Activated naive CD4-positive, alpha-beta T cell treated with anti-CD3 and anti-CD28 coated beads, Interleukin-2, amount 10 ng/mL, durations not matched to agents 7 days and 5 days (primary cell): ENCODE data around the gene STEAP3.

ENCODE experiments used
- CTCF ChIA-PET: fragments of 350-600 bp; sonication (Branson Sonifier 250); formaldehyde crosslinking; loops from one replicate; lab custom pipeline; 2021; ENCODE audit warnings: antibody characterized with exemption; lab: Charles Lee
- DNase-seq: peaks from one replicate; pipeline ENCODE4 v3.0.0-alpha.2; 2020
- H3K27ac Mint-ChIP-seq: one replicate; pipeline ENCODE4 v1.8.0; 2021; ENCODE audit warnings: mild to moderate bottlenecking, moderate library complexity, mixed read lengths
- H3K27me3 Mint-ChIP-seq: one replicate; pipeline ENCODE4 v1.8.0; 2021; ENCODE audit warnings: mild to moderate bottlenecking, mixed read lengths
- H3K36me3 Mint-ChIP-seq: one replicate; pipeline ENCODE4 v1.8.0; 2021; ENCODE audit warnings: mixed read lengths
- H3K4me1 Mint-ChIP-seq: one replicate; pipeline ENCODE4 v1.8.0; 2021; ENCODE audit warnings: mixed read lengths
- H3K4me3 Mint-ChIP-seq: one replicate; pipeline ENCODE4 v1.8.0; 2021; ENCODE audit warnings: mild to moderate bottlenecking, moderate library complexity, mixed read lengths
- H3K9me3 Mint-ChIP-seq: one replicate; pipeline ENCODE4 v1.8.0; 2021; ENCODE audit warnings: mixed read lengths

STEAP3 gene

DNA sequence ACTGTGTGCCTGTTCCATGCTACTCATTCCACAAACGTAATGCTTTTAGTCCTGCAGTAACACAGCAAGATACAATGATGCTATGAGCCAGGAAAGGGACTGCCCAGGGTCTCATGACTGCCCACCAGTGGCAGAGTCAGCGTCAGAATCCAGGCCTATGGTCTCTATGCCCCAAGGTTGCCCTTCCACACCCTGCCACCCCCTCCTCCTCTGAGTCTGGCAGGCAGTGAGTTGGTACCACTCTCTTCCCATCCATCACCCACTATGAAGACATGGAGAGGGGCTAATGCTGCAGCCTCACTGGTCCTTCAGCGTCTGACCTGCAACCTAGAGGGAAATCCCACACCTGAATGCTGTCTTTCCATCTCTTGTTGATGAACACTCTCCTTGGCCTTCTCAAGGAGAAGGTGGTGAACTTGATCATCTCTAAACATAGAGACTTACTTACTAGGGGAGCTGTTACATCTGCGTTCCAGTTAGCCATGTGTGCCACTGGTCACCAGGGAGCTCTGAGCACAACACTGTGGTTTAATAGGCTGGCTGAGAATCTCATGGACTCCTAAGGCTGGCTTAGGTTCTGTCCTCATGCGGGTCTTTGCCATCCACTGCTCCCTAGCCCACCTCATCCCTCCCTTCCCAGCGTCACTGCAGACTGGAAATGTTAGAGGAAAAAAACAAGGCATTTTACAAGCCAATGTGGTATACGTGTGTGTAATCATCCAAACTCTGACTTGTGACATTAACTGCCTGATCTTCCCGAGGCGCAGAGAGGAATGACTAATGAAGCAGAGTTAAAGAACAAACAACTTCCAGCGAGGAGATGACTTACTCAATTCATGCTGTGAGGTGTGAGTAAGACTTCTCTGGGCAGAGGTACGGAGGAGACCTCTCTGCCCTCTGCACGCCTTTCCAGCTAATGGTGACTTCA, 28.8 kb downstream of the STEAP3 start:
- no peak for DNase-seq
- H3K36me3 Mint-ChIP-seq, result no peaks in the 10 kb centered on the region
- CTCF ChIA-PET, result no interaction called here
- H3K27me3 Mint-ChIP-seq, result peaks cover 8% of the 10 kb centered on the region
- no peak overlapping the region for H3K27ac Mint-ChIP-seq
- H3K9me3 Mint-ChIP-seq, result no peaks in the 10 kb centered on the region
- no peak overlapping the region for H3K4me3 Mint-ChIP-seq
- H3K4me1 Mint-ChIP-seq, result no peaks in the 10 kb centered on the region

DNA sequence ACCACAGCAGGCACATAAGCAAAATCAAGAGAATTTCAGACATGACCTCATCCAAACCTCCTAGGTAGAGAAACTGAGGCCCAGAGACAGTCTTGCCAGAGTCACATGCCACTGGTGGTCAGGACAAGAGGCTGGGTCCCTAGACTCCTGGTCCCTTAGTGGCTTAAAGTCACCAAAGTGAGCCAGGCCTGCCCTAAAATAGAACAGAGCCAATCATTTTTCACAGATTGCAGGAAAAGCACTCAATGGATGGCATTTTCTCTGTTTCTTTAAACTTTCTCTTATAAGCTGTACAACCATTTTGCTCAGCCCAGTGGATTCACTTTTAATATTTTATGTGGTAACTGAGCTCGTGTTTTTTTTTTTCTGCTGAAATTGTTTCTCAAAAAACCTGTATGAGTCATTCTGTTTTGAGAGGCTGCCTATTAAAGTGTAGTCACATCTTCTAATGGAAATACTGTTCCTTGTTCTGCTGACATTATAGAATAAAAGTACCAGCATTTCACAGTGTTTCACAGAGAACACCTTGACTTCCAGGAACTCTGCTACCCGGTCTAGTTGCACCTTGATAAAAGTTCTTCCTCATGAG, 29.6 kb downstream of the STEAP3 start:
- no peak overlapping the region for H3K4me3 Mint-ChIP-seq
- peaks cover 8% of the 10 kb centered on the region for H3K27me3 Mint-ChIP-seq
- no peaks in the 10 kb centered on the region for H3K4me1 Mint-ChIP-seq
- DNase-seq, result no peak
- H3K9me3 Mint-ChIP-seq, result no peaks in the 10 kb centered on the region
- H3K36me3 Mint-ChIP-seq, result no peaks in the 10 kb centered on the region
- CTCF ChIA-PET, result no interaction called here
- no peak overlapping the region for H3K27ac Mint-ChIP-seq

DNA sequence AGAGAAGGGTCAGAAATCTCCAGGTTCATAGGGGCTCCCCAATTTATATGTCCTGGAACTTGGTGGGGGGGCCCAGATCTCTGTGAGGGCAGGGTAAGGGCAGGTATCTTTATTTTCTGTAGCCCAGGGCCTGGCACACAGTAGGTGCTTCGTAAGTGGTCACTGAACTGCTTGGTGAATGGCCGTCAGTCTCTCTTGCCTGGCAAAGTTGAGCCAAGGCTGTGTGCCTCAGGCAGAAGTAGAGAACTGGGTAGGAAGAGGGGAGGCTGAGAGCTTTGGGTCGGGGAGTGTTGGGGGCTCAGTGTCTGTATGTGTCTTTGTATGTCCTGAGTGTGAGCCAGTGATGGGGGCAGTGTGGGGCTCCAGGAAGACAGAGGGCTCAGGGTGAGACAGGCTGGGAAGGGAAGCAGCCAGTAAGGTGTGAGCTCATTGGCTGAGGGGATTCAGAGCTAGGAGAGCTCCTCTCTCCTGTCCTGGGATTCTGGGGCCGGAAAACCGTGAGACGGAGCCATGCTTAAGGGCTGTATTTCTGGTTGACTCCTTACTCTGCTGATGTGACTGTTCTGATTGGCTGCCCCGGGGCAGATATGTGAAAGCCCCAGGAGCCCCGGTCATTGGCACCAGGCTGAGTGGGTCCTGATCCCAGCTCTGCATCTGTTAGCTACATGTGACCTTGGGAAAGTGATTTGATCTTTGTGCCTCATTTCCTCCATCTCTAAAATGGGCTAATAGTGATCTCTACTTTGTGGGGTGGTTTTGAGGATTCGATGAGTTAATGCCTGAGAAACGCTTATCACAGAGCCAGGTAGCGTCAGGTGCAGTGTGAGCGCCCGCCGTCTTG, 30.3 kb downstream of the STEAP3 start:
- CTCF ChIA-PET, result interaction anchor here (2.8 kb wide), 1 partner anchor 13 kb away, joined by 6 read pairs; no protein-coding TSS in a partner anchor
- Mint-ChIP-seq H3K36me3 (no peaks in the 10 kb centered on the region), H3K27me3 (peaks cover 8% of the 10 kb centered on the region), H3K27ac (no peak overlapping the region), H3K4me1 (no peaks in the 10 kb centered on the region), H3K4me3 (no peak overlapping the region), H3K9me3 (no peaks in the 10 kb centered on the region)
- no peak for DNase-seq

DNA sequence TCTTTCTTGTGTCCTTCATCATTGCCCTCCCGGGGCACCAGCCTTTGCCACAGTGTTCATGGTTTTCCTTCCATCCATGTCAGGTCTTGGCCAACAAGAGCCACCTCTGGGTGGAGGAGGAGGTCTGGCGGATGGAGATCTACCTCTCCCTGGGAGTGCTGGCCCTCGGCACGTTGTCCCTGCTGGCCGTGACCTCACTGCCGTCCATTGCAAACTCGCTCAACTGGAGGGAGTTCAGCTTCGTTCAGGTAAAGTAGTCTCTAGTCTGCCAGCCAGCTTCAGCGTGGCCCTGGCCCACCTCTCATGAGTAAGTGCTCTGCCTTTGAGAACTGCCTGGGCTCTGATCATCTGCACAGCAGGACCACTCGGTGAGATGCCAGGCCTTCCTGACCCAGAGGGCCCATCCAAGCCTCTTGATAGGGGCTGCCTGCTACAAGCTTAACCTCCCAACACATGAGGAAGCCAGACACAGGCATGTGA, 31.0 kb downstream of the STEAP3 start:
- no peaks in the 10 kb centered on the region for H3K36me3 Mint-ChIP-seq
- peaks cover 8% of the 10 kb centered on the region for H3K27me3 Mint-ChIP-seq
- no peak for DNase-seq
- no peak overlapping the region for H3K27ac Mint-ChIP-seq
- H3K4me1 Mint-ChIP-seq, result no peaks in the 10 kb centered on the region
- CTCF ChIA-PET, result interaction anchor here (2.8 kb wide), 1 partner anchor 12 kb away, joined by 6 read pairs; no protein-coding TSS in a partner anchor
- H3K9me3 Mint-ChIP-seq, result no peaks in the 10 kb centered on the region
- H3K4me3 Mint-ChIP-seq, result no peak overlapping the region

DNA sequence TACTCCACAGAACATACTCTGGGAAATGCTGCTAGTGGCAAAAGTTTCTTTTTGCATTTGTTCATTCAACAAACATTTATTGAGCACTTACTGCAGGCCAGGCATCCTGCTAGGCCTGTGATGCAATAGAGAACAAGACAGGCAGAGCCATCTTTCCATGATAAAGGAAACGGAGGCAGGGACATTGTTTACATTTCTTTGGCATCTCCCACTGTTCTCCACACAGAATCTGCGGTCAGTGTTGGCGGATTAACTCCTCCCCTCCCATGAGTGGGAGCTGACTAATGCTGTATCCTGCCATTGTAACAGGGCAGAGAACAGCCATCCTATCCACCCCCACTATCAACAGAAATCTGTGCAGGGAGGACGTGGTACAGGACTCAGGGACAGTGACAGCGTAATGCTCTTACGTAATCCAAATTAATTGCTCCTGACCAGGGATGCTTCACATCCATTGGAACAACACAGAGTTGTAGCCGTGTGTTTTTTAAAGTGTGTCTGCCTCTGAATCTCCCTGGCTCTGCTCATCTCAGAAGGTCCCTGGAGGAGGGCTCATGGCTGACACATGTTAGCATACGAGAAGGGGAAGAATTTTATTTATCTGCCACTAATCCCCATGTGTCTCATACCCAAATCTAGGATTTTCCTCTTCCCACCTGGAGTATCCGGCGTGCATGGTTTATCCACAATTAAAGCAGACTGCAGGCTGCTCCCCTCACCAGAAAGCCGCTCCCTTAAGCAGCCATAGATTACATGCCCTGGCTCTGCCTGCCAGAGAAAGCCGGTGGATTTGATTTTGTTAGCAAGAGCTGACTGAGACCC, 32.3 kb downstream of the STEAP3 start:
- Mint-ChIP-seq H3K27ac (no peak overlapping the region), H3K27me3 (peaks cover 8% of the 10 kb centered on the region), H3K36me3 (no peaks in the 10 kb centered on the region), H3K4me3 (no peak overlapping the region), H3K9me3 (no peaks in the 10 kb centered on the region), H3K4me1 (no peaks in the 10 kb centered on the region)
- no peak for DNase-seq
- CTCF ChIA-PET, result interaction anchor here (2.8 kb wide), 1 partner anchor 11 kb away, joined by 6 read pairs; no protein-coding TSS in a partner anchor

DNA sequence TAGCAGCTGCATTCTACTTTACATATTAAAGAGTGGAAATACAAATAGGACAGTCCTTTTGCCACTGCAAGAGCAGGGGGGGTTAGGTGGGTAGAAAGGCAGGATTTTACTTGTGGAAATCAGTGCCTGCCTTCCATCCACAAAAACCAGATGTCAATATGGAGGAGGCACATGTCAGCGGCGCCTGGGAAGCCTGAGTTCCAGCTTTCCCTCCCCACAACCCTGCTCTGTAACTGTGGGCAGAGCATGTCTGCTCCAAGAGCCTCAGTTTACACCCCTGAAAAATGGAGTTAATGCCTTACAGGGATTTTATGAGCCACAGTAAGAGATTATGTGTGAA, 32.9 kb downstream of the STEAP3 start:
- Mint-ChIP-seq H3K4me1 (no peaks in the 10 kb centered on the region), H3K9me3 (no peaks in the 10 kb centered on the region), H3K27ac (no peak overlapping the region), H3K4me3 (no peak overlapping the region), H3K36me3 (no peaks in the 10 kb centered on the region), H3K27me3 (peaks cover 8% of the 10 kb centered on the region)
- DNase-seq, result no peak
- CTCF ChIA-PET, result interaction anchor here (2.8 kb wide), 1 partner anchor 10 kb away, joined by 6 read pairs; no protein-coding TSS in a partner anchor

DNA sequence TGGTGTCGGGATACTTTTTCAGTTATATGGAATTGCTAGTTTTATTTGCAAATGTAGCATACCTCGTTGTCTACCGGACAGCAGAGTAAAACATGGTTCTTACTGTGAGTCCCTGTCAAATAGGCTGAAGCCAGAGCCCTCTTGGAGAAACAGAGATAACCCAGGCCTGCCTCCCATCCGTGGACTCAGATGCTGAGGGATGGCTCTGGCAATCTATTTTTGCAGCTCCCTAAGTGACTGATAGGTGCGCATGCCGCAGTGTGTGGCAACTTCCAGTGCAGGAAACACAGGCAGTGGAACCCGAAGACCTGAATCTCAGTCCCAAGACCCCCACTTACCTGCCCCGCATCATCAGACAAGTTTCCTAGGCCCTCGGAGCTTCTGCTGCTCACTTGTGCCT, 33.6 kb downstream of the STEAP3 start:
- Mint-ChIP-seq H3K4me1 (no peaks in the 10 kb centered on the region), H3K27ac (no peak overlapping the region), H3K27me3 (peaks cover 7% of the 10 kb centered on the region)

DNA sequence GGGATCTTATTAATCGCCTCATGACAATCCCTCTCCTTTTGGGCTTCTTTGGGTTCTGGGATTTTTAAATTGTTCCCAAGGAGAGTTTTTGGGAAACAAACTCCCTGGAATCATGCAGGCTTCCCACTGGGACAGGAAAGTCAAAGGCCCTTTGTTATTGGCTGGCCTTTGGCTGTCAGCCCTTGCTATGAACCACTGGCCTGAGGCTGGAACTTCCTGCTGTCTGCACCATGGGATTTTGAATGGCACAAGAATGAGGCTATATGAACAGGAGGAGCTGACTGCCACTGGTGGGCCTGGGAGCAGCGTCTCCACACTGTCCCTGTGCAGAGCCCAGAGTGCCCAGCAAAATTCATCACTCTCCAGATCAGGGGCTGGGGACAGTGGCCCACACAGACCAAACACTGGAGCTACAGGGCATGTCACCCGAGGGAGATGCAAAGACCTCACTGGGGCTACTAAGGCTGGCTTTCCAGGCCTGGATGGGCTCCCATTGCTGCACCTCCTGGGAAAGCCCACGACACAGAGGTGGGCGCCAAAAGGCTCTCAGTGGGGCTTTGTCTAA, 35.7 kb downstream of the STEAP3 start:
- CTCF ChIA-PET, result no interaction called here
- H3K36me3 Mint-ChIP-seq, result no peaks in the 10 kb centered on the region
- peaks cover 4% of the 10 kb centered on the region for H3K27me3 Mint-ChIP-seq
- no peaks in the 10 kb centered on the region for H3K4me1 Mint-ChIP-seq
- no peak for DNase-seq
- no peak overlapping the region for H3K4me3 Mint-ChIP-seq
- H3K27ac Mint-ChIP-seq, result no peak overlapping the region
- no peaks in the 10 kb centered on the region for H3K9me3 Mint-ChIP-seq

More for the DNA sequence above, 33.6 kb downstream of the STEAP3 start:
- Mint-ChIP-seq H3K4me3 (no peak overlapping the region), H3K9me3 (no peaks in the 10 kb centered on the region), H3K36me3 (no peaks in the 10 kb centered on the region)
- DNase-seq, result no peak
- CTCF ChIA-PET, result no interaction called here

DNA sequence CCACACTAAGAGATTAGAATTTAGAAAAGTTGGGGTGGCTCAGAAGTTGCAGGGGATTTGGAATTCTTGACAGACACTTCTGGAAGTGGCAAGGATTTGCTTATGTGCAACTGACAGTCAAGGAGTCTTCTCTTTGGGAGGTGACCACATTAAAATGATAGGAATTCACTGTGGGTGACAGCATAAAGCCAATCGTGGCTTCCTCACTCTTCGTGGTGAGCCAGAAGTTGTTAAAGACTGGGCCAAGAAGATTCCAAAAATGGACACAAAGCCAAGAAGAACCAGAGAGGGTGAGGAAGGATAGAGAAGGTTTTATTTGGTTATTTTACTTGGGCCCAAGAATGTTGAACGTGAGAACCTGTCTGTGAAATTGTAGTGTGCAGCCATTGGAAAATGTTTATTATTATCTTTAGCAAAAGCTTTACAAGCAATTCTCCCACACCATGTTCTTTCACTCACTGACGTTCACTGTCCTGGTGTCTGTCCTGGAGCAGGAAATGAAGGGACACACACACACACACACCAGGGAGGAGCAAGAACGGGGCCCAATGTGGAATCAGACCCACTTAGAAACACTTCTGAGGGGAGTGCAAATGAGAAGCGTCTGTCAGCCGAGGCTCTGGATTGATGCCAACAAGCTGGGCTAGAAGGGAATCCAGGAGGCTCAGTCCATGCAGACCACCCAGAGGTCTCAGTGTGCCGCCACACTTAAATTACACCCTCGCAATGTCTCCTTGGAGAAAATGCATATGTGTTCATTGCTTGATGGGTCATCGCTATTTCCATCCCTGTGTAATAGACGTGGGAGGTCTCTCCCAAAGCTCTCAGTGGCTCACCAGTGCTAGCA, 37.2 kb downstream of the STEAP3 start:
- H3K27me3 Mint-ChIP-seq, result peaks cover 4% of the 10 kb centered on the region
- H3K4me3 Mint-ChIP-seq, result no peak overlapping the region
- no peaks in the 10 kb centered on the region for H3K9me3 Mint-ChIP-seq
- CTCF ChIA-PET, result no interaction called here
- no peak for DNase-seq
- no peaks in the 10 kb centered on the region for H3K4me1 Mint-ChIP-seq
- H3K36me3 Mint-ChIP-seq, result no peaks in the 10 kb centered on the region
- H3K27ac Mint-ChIP-seq, result no peak overlapping the region

DNA sequence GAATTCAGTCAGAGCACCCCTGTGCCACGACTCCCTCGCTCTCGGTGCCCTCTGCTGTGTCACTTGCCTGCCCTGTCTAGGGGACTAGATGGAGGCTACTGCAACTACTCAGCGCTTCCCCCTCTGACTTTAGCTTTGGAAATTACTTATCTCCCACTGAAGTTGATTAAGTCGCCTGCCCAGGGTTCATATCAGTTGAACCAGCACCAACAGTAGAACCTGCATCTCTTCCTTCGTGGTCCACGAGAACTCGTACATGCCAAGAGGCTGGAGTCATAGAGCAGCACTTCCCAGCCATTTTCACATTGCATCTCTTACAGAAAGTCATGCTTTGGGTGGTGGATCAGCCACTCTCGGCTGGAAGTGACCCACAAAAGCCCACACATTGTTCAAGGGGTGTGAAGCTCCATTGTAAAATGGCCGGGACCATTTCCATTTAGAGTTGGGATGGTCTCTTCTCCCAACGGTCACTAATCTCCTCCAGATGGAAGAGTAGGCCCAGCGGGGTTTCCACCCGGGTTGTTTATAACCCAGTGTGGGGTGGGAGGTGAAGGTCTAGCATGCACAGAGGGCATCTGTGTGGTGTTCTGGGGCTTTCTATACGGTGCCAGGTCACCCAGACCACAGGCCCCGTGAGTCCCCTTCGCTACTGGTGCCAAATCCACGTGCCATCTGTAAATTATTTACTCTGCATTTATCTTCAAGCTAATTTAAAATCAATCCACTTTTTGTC, 38.0 kb downstream of the STEAP3 start:
- H3K4me1 Mint-ChIP-seq, result no peaks in the 10 kb centered on the region
- peaks cover 4% of the 10 kb centered on the region for H3K27me3 Mint-ChIP-seq
- DNase-seq, result no peak
- H3K4me3 Mint-ChIP-seq, result no peak overlapping the region
- CTCF ChIA-PET, result no interaction called here
- H3K27ac Mint-ChIP-seq, result no peak overlapping the region
- H3K9me3 Mint-ChIP-seq, result no peaks in the 10 kb centered on the region
- H3K36me3 Mint-ChIP-seq, result no peaks in the 10 kb centered on the region

DNA sequence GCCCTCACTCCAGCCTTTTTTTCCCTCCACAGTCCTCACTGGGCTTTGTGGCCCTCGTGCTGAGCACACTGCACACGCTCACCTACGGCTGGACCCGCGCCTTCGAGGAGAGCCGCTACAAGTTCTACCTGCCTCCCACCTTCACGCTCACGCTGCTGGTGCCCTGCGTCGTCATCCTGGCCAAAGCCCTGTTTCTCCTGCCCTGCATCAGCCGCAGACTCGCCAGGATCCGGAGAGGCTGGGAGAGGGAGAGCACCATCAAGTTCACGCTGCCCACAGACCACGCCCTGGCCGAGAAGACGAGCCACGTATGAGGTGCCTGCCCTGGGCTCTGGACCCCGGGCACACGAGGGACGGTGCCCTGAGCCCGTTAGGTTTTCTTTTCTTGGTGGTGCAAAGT, 39.4 kb downstream of the STEAP3 start:
- Mint-ChIP-seq H3K4me1 (no peaks in the 10 kb centered on the region), H3K27me3 (peaks cover 11% of the 10 kb centered on the region), H3K36me3 (no peaks in the 10 kb centered on the region), H3K9me3 (no peaks in the 10 kb centered on the region), H3K27ac (no peak overlapping the region), H3K4me3 (no peak overlapping the region)
- DNase-seq, result no peak
- CTCF ChIA-PET, result interaction anchor here (0.7 kb wide), 1 partner anchor 24 kb away, joined by 3 read pairs; no protein-coding TSS in a partner anchor

DNA sequence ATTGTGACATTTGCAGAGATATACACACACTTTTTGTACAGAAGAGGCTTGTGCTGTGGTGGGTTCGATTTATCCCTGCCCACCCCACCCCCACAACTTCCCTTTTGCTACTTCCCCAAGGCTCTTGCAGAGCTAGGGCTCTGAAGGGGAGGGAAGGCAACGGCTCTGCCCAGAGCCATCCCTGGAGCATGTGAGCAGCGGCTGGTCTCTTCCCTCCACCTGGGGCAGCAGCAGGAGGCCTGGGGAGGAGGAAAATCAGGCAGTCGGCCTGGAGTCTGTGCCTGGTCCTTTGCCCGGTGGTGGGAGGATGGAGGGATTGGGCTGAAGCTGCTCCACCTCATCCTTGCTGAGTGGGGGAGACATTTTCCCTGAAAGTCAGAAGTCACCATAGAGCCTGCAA, 40.0 kb downstream of the STEAP3 start:
- no peaks in the 10 kb centered on the region for H3K36me3 Mint-ChIP-seq
- CTCF ChIA-PET, result no interaction called here
- no peak overlapping the region for H3K27ac Mint-ChIP-seq

More for the DNA sequence above, 40.0 kb downstream of the STEAP3 start:
- no peaks in the 10 kb centered on the region for H3K9me3 Mint-ChIP-seq
- peaks cover 11% of the 10 kb centered on the region for H3K27me3 Mint-ChIP-seq
- no peak overlapping the region for H3K4me3 Mint-ChIP-seq
- no peaks in the 10 kb centered on the region for H3K4me1 Mint-ChIP-seq
- DNase-seq, result no peak
